LNCaP clone FGC (cell line): ENCODE results near the gene VARS2.
A peak's percentile ranks its signal among the peaks of the same experiment; 100 is the strongest.
"Not testable (repeated sequence)": the region's sequence is repeated elsewhere in the genome, so short reads cannot be mapped to it uniquely, and the experiment has no call there.

Experiments
- DNase-seq: peaks from one replicate; pipeline ENCODE4 v3.0.0-alpha.2; 2011; ENCODE audit warnings: low read depth
- H3K4me3 ChIP-seq: 2 replicates; pipeline ENCODE4 v1.5.1; 2011; ENCODE audit warnings: mild to moderate bottlenecking, low read depth, low read length, control low read depth
- CTCF ChIP-seq: IDR thresholded peaks from 2 replicates; pipeline ENCODE4 v1.5.1; 2012; ENCODE audit warnings: mild to moderate bottlenecking; ENCODE audit not compliant: control insufficient read depth, insufficient read depth; ENCODE audit errors: extremely low read depth

The VARS2 gene

GRCh38 chr6:30901436-30901835 is 12.6 kb upstream of the VARS2 start:
- no peak for TF ChIP-seq CTCF
- H3K4me3 ChIP-seq: no peak overlapping the region
- DNase-seq: no peak

- H3K4me3 ChIP-seq, DNase-seq: not testable (repeated sequence)
Measured at GRCh38 chr6:30902196-30902595, 11.8 kb upstream of the VARS2 start.

- H3K4me3 ChIP-seq: no peak overlapping the region
- no peak for DNase-seq
- no peak for TF ChIP-seq CTCF
Measured at GRCh38 chr6:30902709-30903108, 11.3 kb upstream of the VARS2 start.

- H3K4me3 ChIP-seq: no peak overlapping the region
- DNase-seq: no peak
- TF ChIP-seq CTCF: no peak
Measured at GRCh38 chr6:30903236-30903635, 10.8 kb upstream of the VARS2 start.

- DNase-seq: not testable (repeated sequence)
- H3K4me3 ChIP-seq: peak overlapping the region; percentile 92
Measured at GRCh38 chr6:30907290-30907757, 6.7 kb upstream of the VARS2 start.

GRCh38 chr6:30907758-30908591 is 6.1 kb upstream of the VARS2 start, which contains the start of gene GTF2H4:
TSS of gene GTF2H4 (plus strand) at chr6:30908207.
- H3K4me3 ChIP-seq: peak within 1 kb of the TSS; percentile 92
- DNase-seq: peak; percentile 98
- TF ChIP-seq CTCF: no peak

- TF ChIP-seq CTCF: no peak
- DNase-seq: no peak
- peak overlapping the region; percentile 92 for H3K4me3 ChIP-seq
Measured at GRCh38 chr6:30908700-30909099, 5.3 kb upstream of the VARS2 start.

- DNase-seq, H3K4me3 ChIP-seq: not testable (repeated sequence)
Measured at GRCh38 chr6:30910473-30910872, 3.6 kb upstream of the VARS2 start.
